Caco-2 (cell line): ENCODE measurements around the gene UFSP2. TPM values are rescaled to one million over a fixed set of nuclear protein-coding genes. Genes with fewer than 3 reads are reported as not detected.

Experiments used
- BruUV-seq: library from RNA; stranded (reverse); fragments of 400-500 nt; replicated peaks from 2 replicates; lab custom pipeline; 2021; lab: Mats Ljungman, UMichigan
- CTCF ChIA-PET: fragments of 300-600 bp; sonication (Branson Sonifier 250); formaldehyde crosslinking; loops from one replicate; lab custom pipeline; 2022; ENCODE audit warnings: antibody characterized with exemption; lab: Charles Lee
- POLR2A ChIA-PET: fragments of 300-600 bp; sonication (Branson Sonifier 250); formaldehyde crosslinking; loops from one replicate; lab custom pipeline; 2022; ENCODE audit warnings: antibody characterized with exemption; lab: Charles Lee
- DNase-seq, 2 experiments: peaks; one replicate each; pipeline versions ENCODE4 v3.0.0 to v3.0.0-alpha.2; 2020 to 2022
- H3K27me3 ChIP-seq: replicated peaks from 2 replicates; pipeline ENCODE4 v1.6.0; 2011; ENCODE audit warnings: low read length; ENCODE audit not compliant: control insufficient read depth, insufficient read depth
- H3K36me3 ChIP-seq: 2 replicates; pipeline ENCODE4 v1.5.1; 2011; ENCODE audit warnings: low read length; ENCODE audit not compliant: control insufficient read depth, insufficient read depth
- H3K4me1 ChIP-seq: fragments of 250-450 bp; sonication (Bioruptor Pico); 2 replicates; pipeline ENCODE4 v1.5.1; 2020; ENCODE audit warnings: mild to moderate bottlenecking
- H3K4me3 ChIP-seq: 2 replicates; pipeline ENCODE4 v1.5.1; 2011; ENCODE audit warnings: low read depth, mild to moderate bottlenecking, control low read depth, low read length
- H3K9me3 ChIP-seq: fragments of 250-450 bp; sonication (Bioruptor Pico); 2 replicates; pipeline ENCODE4 v1.5.1; 2020; ENCODE audit warnings: mild to moderate bottlenecking, moderate library complexity
- H3K27ac Mint-ChIP-seq: one replicate; pipeline ENCODE4 v1.8.0; 2022; ENCODE audit warnings: mixed read lengths; ENCODE audit not compliant: unreplicated experiment
- H3K27me3 Mint-ChIP-seq: one replicate; pipeline ENCODE4 v1.8.0; 2022; ENCODE audit warnings: mixed read lengths; ENCODE audit not compliant: insufficient read depth, unreplicated experiment
- H3K36me3 Mint-ChIP-seq: one replicate; pipeline ENCODE4 v1.8.0; 2022; ENCODE audit warnings: mild to moderate bottlenecking, mixed read lengths; ENCODE audit not compliant: insufficient read depth, unreplicated experiment
- H3K4me1 Mint-ChIP-seq: one replicate; pipeline ENCODE4 v1.8.0; 2022; ENCODE audit warnings: low read depth, mixed read lengths; ENCODE audit not compliant: unreplicated experiment
- H3K4me3 Mint-ChIP-seq: one replicate; pipeline ENCODE4 v1.8.0; 2022; ENCODE audit warnings: mild to moderate bottlenecking, moderate library complexity, mixed read lengths; ENCODE audit not compliant: unreplicated experiment
- H3K9me3 Mint-ChIP-seq: one replicate; pipeline ENCODE4 v1.8.0; 2022; ENCODE audit warnings: mixed read lengths; ENCODE audit not compliant: unreplicated experiment
- intact Hi-C: fragments of 100-400 bp; cut with micrococcal nuclease; formaldehyde crosslinking; loops from one replicate; pipeline ENCODE4 v1.10.0; 2022; ENCODE audit not compliant: unreplicated experiment
- total RNA-seq: library from RNA; stranded (reverse); gene quantifications from 2 replicates; pipeline ENCODE4 v1.2.3, GENCODE V29; 2022
- TF ChIP-seq, protein P1 (sequence below), 2 experiments: fragments of 200-600 bp in 1 of 2; IDR thresholded peaks; 1 replicate in 1 of 2; 2 replicates in 1 of 2; pipeline versions ENCODE4 v1.5.1 to v1.8.0; 2011 to 2022; ENCODE audit warnings: antibody characterized with exemption in 1 of 2, control low read depth in 1 of 2, inconsistent platforms in 1 of 2, low read depth in 1 of 2, low read length in 1 of 2, mild to moderate bottlenecking in 1 of 2, moderate library complexity in 1 of 2; ENCODE audit not compliant: insufficient read depth in 1 of 2, severe bottlenecking in 1 of 2, unreplicated experiment in 1 of 2

The UFSP2 gene
- total RNA-seq, 1 experiment from 2014 or later, result 17.4 TPM

DNA sequence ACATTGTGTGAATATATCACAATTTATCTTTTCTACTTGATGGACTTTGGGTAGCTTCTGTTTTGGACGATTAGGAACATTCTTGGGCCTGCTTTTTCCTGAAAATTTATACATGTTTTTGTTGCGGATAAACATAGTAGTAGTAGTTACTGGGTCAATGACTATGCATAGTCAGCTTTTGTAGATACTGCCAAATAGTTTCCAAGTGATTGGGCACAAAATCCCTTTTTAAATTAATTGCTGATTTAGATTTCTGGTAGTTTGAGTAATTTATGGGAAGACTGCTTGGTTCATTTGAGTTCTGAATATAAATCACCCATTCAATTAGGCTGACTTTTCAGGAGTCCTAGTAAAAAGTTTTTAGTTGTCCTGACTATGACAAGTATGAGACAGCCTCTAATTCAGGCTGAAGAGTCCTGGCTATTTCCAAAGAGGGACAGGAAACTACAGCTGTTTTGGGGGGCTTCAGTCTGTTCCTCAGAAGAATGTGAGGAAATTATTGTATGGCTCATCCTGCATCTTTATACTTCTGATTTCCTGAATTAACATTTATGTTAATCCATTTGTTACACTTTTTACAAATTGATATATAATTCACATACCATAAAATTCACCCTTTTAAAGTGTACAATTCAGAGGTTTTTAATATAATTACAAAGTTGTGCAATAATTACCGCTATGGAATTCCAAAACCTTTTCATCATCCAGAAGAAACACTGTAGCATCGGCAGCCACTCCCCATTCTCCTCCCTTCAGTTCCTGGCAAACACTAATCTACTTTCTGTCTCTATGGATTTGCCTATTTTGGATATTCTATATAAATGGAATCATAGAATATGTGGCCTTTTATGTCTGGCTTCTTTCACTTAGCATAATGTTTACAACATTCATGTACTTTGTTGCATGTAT is 44.2 kb downstream of the UFSP2 start:
- no peaks in the 10 kb centered on the region for H3K4me1 Mint-ChIP-seq
- no peak for DNase-seq
- H3K9me3 Mint-ChIP-seq, result no peaks in the 10 kb centered on the region
- Histone ChIP-seq H3K4me3 (no peak overlapping the region), H3K9me3 (no peaks in the 10 kb centered on the region), H3K36me3 (no peaks in the 10 kb centered on the region), H3K4me1 (peaks cover 4% of the 10 kb centered on the region; the same call in 1 of the 2 replicates), H3K27me3 (no peaks in the 10 kb centered on the region)
- TF ChIP-seq, protein P1, sequence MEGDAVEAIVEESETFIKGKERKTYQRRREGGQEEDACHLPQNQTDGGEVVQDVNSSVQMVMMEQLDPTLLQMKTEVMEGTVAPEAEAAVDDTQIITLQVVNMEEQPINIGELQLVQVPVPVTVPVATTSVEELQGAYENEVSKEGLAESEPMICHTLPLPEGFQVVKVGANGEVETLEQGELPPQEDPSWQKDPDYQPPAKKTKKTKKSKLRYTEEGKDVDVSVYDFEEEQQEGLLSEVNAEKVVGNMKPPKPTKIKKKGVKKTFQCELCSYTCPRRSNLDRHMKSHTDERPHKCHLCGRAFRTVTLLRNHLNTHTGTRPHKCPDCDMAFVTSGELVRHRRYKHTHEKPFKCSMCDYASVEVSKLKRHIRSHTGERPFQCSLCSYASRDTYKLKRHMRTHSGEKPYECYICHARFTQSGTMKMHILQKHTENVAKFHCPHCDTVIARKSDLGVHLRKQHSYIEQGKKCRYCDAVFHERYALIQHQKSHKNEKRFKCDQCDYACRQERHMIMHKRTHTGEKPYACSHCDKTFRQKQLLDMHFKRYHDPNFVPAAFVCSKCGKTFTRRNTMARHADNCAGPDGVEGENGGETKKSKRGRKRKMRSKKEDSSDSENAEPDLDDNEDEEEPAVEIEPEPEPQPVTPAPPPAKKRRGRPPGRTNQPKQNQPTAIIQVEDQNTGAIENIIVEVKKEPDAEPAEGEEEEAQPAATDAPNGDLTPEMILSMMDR (IDR thresholded peaks at IDR 0.05; ENCODE audit: insufficient read depth in 1 of 2, low read depth in 1 of 2, low read length in 1 of 2, severe bottlenecking in 1 of 2, unreplicated experiment in 1 of 2), result no peak
- H3K4me3 Mint-ChIP-seq, result no peak overlapping the region
- intact Hi-C loops, result no loop called here
- no peaks in the 10 kb centered on the region for H3K27me3 Mint-ChIP-seq
- POLR2A ChIA-PET, result interaction anchor here (0.6 kb wide), 1 partner anchor 10 kb away, joined by 11 read pairs; no protein-coding TSS in a partner anchor
- no peak overlapping the region for H3K27ac Mint-ChIP-seq
- no peaks in the 10 kb centered on the region for H3K36me3 Mint-ChIP-seq
- no TSS peak for BruUV-seq
- CTCF ChIA-PET, result no interaction called here

DNA sequence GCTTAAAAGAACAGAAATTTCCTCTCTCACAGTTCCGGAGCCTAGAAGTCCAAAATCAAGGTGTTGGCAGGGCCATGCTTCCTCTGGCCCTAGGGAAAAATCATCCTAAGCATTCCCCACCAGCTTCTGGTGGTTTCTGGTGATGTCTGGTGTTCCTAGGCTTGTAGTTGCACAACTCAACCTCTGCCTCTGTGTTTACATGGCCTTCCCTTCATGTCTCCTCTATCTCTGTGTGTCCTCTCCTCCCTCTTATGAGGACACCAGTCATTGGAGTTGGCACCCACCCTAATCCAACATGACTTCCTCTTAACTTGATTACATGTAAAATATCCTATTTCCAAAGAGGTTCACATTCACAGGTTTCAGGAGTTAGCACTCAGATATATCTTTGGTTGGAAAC is 45.4 kb downstream of the UFSP2 start:
- Mint-ChIP-seq H3K36me3 (no peaks in the 10 kb centered on the region), H3K4me3 (no peak overlapping the region), H3K4me1 (no peaks in the 10 kb centered on the region), H3K27me3 (no peaks in the 10 kb centered on the region), H3K27ac (no peak overlapping the region), H3K9me3 (no peaks in the 10 kb centered on the region)
- ChIA-PET CTCF (no interaction called here), POLR2A (no interaction called here)
- Histone ChIP-seq H3K9me3 (no peaks in the 10 kb centered on the region), H3K27me3 (no peaks in the 10 kb centered on the region), H3K4me1 (peaks cover 4% of the 10 kb centered on the region; the same call in 1 of the 2 replicates), H3K36me3 (no peaks in the 10 kb centered on the region), H3K4me3 (no peak overlapping the region)
- DNase-seq, result no peak
- BruUV-seq, result no TSS peak
- TF ChIP-seq, protein P1 (IDR thresholded peaks at IDR 0.05; ENCODE audit: insufficient read depth in 1 of 2, low read depth in 1 of 2, low read length in 1 of 2, severe bottlenecking in 1 of 2, unreplicated experiment in 1 of 2), result no peak
- intact Hi-C loops, result no loop called here

GRCh38 chr4:185379326-185380295 is 46.2 kb downstream of the UFSP2 start:
- DNase-seq, result no peak
- Histone ChIP-seq H3K4me3 (no peak overlapping the region), H3K9me3 (no peaks in the 10 kb centered on the region), H3K27me3 (no peaks in the 10 kb centered on the region), H3K36me3 (no peaks in the 10 kb centered on the region), H3K4me1 (peaks cover 4% of the 10 kb centered on the region; the same call in 1 of the 2 replicates)
- ChIA-PET POLR2A (interaction anchor here (1.3 kb wide), 1 partner anchor 17 kb away, joined by 3 read pairs; the partner anchor contains the start of gene ANKRD37), CTCF (interaction anchor here (0.7 kb wide), 1 partner anchor 634 kb away, joined by 3 read pairs; no protein-coding TSS in a partner anchor)
- no peak overlapping the region for H3K4me3 Mint-ChIP-seq
- intact Hi-C loops, result no loop called here
- BruUV-seq, result no TSS peak
- H3K27me3 Mint-ChIP-seq, result no peaks in the 10 kb centered on the region
- TF ChIP-seq, protein P1 (IDR thresholded peaks at IDR 0.05; ENCODE audit: insufficient read depth in 1 of 2, low read depth in 1 of 2, low read length in 1 of 2, severe bottlenecking in 1 of 2, unreplicated experiment in 1 of 2), result no peak
- no peaks in the 10 kb centered on the region for H3K9me3 Mint-ChIP-seq
- no peak overlapping the region for H3K27ac Mint-ChIP-seq
- no peaks in the 10 kb centered on the region for H3K4me1 Mint-ChIP-seq
- no peaks in the 10 kb centered on the region for H3K36me3 Mint-ChIP-seq
